OCI-LY1 (cell line): Measurements from ENCODE around the gene ARHGAP44.

Experiments
- H2AFZ ChIP-seq: fragments of 200-600 bp; sonication (generic), shearing (Covaris generic); 2 replicates; pipeline ENCODE4 v1.6.0; 2014; ENCODE audit warnings: antibody characterized with exemption, mild to moderate bottlenecking, low read length
- H3F3A ChIP-seq: fragments of 200-600 bp; sonication (generic), shearing (Covaris generic); 2 replicates; pipeline ENCODE4 v1.6.0; 2014; ENCODE audit warnings: mild to moderate bottlenecking, antibody characterized with exemption, low read length, moderate library complexity; ENCODE audit not compliant: insufficient read depth
- H3K27ac ChIP-seq: fragments of 200-600 bp; sonication (generic); 2 replicates; pipeline ENCODE4 v1.5.1; 2014; ENCODE audit warnings: low read length, mixed run types, mild to moderate bottlenecking, low read depth; ENCODE audit not compliant: poor library complexity, severe bottlenecking
- H3K27me3 ChIP-seq: fragments of 200-600 bp; sonication (generic); 2 replicates; pipeline ENCODE4 v1.6.0; 2014; ENCODE audit warnings: antibody characterized with exemption, mild to moderate bottlenecking, low read length, moderate library complexity; ENCODE audit not compliant: insufficient read depth
- H3K36me3 ChIP-seq: fragments of 200-600 bp; sonication (generic); 2 replicates; pipeline ENCODE4 v1.6.1; 2014; ENCODE audit warnings: mild to moderate bottlenecking, antibody characterized with exemption, low read length, moderate library complexity, mixed read lengths; ENCODE audit not compliant: insufficient read depth
- H3K4me1 ChIP-seq: fragments of 200-600 bp; sonication (generic); 2 replicates; pipeline ENCODE4 v1.5.1; 2014; ENCODE audit warnings: mild to moderate bottlenecking, low read length, moderate library complexity; ENCODE audit not compliant: insufficient read depth, severe bottlenecking
- H3K4me2 ChIP-seq: fragments of 200-600 bp; sonication (generic), shearing (Covaris generic); 2 replicates; pipeline ENCODE4 v1.6.1; 2014; ENCODE audit warnings: low read length
- H3K4me3 ChIP-seq: fragments of 200-600 bp; sonication (generic); 2 replicates; pipeline ENCODE4 v1.5.1; 2014; ENCODE audit warnings: low read length, low read depth, mild to moderate bottlenecking, mixed read lengths; ENCODE audit not compliant: poor library complexity, severe bottlenecking
- H3K79me2 ChIP-seq: fragments of 200-600 bp; shearing (Covaris generic); 2 replicates; pipeline ENCODE4 v1.6.1; 2016; ENCODE audit warnings: mixed run types, low read length, mixed read lengths; ENCODE audit not compliant: insufficient read depth
- H3K9ac ChIP-seq: fragments of 200-600 bp; sonication (generic), shearing (Covaris generic); 2 replicates; pipeline ENCODE4 v1.6.1; 2014; ENCODE audit warnings: mild to moderate bottlenecking, low read length, mixed read lengths
- H3K9me2 ChIP-seq: fragments of 200-600 bp; sonication (generic), shearing (Covaris generic); 2 replicates; pipeline ENCODE4 v1.6.1; 2014; ENCODE audit warnings: low read depth, mild to moderate bottlenecking, low read length, mixed read lengths
- H3K9me3 ChIP-seq: fragments of 200-600 bp; shearing (Covaris generic); 2 replicates; pipeline ENCODE4 v1.6.1; 2014; ENCODE audit warnings: low read length, mixed read lengths
- H4K20me1 ChIP-seq: fragments of 200-600 bp; sonication (generic), shearing (Covaris generic); 2 replicates; pipeline ENCODE4 v1.6.0; 2016; ENCODE audit warnings: mild to moderate bottlenecking, low read length; ENCODE audit not compliant: insufficient read depth
- EZH2 ChIP-seq: fragments of 200-600 bp; sonication (generic), shearing (Covaris generic); IDR thresholded peaks from 2 replicates; pipeline ENCODE4 v1.8.0; 2017; ENCODE audit warnings: borderline replicate concordance, mixed run types, mild to moderate bottlenecking, antibody characterized with exemption, low read length, moderate library complexity, mixed read lengths
- TF ChIP-seq, protein P1 (sequence below): fragments of 200-600 bp; sonication (generic), shearing (Covaris generic); IDR thresholded peaks from 2 replicates; pipeline ENCODE4 v1.5.1; 2017; ENCODE audit warnings: mild to moderate bottlenecking, antibody characterized with exemption, low read length, moderate library complexity, mixed read lengths

The ARHGAP44 gene

DNA sequence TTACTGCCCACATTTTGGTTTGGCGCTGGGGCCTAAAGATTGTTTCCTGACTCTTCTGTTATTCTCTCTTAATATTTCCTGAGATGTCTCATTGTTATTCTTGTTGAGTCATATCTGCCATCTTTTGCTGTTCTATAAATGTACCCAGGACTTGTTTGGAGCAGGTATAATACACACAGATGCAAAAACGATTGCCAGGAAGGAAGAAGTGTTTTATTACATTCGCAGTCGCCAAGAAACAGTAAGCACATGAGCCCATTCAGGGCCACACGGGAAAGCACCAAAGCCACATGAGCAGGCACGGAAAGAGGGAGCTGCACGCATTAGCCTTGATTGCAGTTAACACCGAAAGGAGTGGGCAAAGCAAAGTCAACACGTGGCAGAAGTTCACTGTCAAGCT, 70.2 kb downstream of the ARHGAP44 start:
- H3K36me3 ChIP-seq: no peaks in the 10 kb centered on the region
- H3K4me3 ChIP-seq: no peak overlapping the region
- no peaks in the 10 kb centered on the region for H3K9me3 ChIP-seq
- no peaks in the 10 kb centered on the region for H4K20me1 ChIP-seq
- no peak overlapping the region for H3K4me2 ChIP-seq
- no peaks in the 10 kb centered on the region for H3K4me1 ChIP-seq
- H2AFZ ChIP-seq: no peak overlapping the region
- no peaks in the 10 kb centered on the region for H3K79me2 ChIP-seq
- no peaks in the 10 kb centered on the region for H3K27me3 ChIP-seq
- no peak for TF ChIP-seq EZH2
- TF ChIP-seq, protein P1, sequence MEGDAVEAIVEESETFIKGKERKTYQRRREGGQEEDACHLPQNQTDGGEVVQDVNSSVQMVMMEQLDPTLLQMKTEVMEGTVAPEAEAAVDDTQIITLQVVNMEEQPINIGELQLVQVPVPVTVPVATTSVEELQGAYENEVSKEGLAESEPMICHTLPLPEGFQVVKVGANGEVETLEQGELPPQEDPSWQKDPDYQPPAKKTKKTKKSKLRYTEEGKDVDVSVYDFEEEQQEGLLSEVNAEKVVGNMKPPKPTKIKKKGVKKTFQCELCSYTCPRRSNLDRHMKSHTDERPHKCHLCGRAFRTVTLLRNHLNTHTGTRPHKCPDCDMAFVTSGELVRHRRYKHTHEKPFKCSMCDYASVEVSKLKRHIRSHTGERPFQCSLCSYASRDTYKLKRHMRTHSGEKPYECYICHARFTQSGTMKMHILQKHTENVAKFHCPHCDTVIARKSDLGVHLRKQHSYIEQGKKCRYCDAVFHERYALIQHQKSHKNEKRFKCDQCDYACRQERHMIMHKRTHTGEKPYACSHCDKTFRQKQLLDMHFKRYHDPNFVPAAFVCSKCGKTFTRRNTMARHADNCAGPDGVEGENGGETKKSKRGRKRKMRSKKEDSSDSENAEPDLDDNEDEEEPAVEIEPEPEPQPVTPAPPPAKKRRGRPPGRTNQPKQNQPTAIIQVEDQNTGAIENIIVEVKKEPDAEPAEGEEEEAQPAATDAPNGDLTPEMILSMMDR: no peak
- no peaks in the 10 kb centered on the region for H3F3A ChIP-seq
- H3K9ac ChIP-seq: no peak overlapping the region
- no peak overlapping the region for H3K27ac ChIP-seq
- H3K9me2 ChIP-seq: no peaks in the 10 kb centered on the region

DNA sequence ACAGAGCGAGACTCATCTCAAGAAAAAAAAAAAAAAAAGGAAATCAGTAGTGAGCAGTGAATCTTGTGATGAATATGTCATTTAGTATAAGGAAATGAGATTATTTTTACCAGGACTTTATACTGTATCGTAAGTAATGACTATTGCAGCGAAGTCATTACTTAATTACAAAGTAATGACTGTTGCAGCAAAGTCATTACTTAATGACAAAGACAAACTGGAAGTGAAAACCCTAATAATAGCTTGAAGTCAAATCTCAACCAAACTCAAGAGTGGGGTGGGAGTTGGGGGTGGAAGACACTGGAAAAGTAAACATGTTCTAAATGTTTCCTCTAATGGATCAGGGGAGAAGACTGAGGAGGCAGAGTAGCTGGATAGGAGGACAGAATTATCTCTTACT, 76.5 kb downstream of the ARHGAP44 start:
- H3K9me3 ChIP-seq: no peaks in the 10 kb centered on the region
- H3K4me3 ChIP-seq: no peak overlapping the region
- H3K4me1 ChIP-seq: no peaks in the 10 kb centered on the region
- H3K9me2 ChIP-seq: no peaks in the 10 kb centered on the region
- H4K20me1 ChIP-seq: no peaks in the 10 kb centered on the region
- H3K27me3 ChIP-seq: no peaks in the 10 kb centered on the region
- H3F3A ChIP-seq: no peaks in the 10 kb centered on the region
- H2AFZ ChIP-seq: no peak overlapping the region
- no peaks in the 10 kb centered on the region for H3K36me3 ChIP-seq
- TF ChIP-seq, protein P1: no peak
- no peak for TF ChIP-seq EZH2
- H3K9ac ChIP-seq: no peak overlapping the region
- no peak overlapping the region for H3K4me2 ChIP-seq
- H3K79me2 ChIP-seq: no peaks in the 10 kb centered on the region
- no peak overlapping the region for H3K27ac ChIP-seq

DNA sequence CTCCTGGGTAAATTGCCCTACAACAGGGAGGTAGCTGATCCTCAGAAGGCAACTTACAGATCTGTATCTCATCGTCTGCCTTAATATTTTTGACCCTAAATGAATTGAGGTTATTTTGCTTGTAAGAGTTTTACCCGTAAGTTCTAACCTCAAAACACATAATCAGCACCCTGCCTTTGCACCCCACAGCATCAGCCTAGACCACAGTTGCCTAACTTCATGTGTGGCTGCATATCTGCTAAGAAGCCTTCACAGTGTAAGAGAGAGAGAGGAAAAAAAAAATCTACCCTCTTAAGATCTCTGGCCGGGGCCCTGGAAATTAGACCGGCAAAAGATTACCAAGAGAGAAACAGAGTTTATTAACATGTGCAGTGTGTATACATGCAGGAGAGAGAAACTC, 76.9 kb downstream of the ARHGAP44 start:
- H2AFZ ChIP-seq: no peak overlapping the region
- H3K4me3 ChIP-seq: no peak overlapping the region
- no peak overlapping the region for H3K4me2 ChIP-seq
- H3K36me3 ChIP-seq: no peaks in the 10 kb centered on the region
- H3K9me3 ChIP-seq: no peaks in the 10 kb centered on the region
- no peaks in the 10 kb centered on the region for H4K20me1 ChIP-seq
- no peaks in the 10 kb centered on the region for H3K4me1 ChIP-seq
- no peaks in the 10 kb centered on the region for H3K9me2 ChIP-seq
- no peak overlapping the region for H3K27ac ChIP-seq
- no peaks in the 10 kb centered on the region for H3K27me3 ChIP-seq
- TF ChIP-seq, protein P1: no peak
- no peak for TF ChIP-seq EZH2
- no peak overlapping the region for H3K9ac ChIP-seq
- H3F3A ChIP-seq: no peaks in the 10 kb centered on the region
- H3K79me2 ChIP-seq: no peaks in the 10 kb centered on the region
